WTC11 (cell line): ENCODE measurements around the gene KDM2B. TPM values are rescaled to one million over a fixed set of nuclear protein-coding genes. Genes with fewer than 3 reads are reported as not detected.

Source experiments
- ATAC-seq: fragments of 200-7000 bp; cut with Tn5 transposase; 2 replicates; pipeline ENCODE4 v1.10.0; 2021; ENCODE audit warnings: mild to moderate bottlenecking, moderate library complexity
- CTCF ChIA-PET: fragments of 300-600 bp; sonication (Branson Sonifier 250); formaldehyde crosslinking; loops from one replicate; lab custom pipeline; 2021; ENCODE audit warnings: antibody characterized with exemption; lab: Charles Lee
- POLR2A ChIA-PET: fragments of 350-600 bp; sonication (Branson Sonifier 250); formaldehyde crosslinking; loops from one replicate; lab custom pipeline; 2021; ENCODE audit warnings: antibody characterized with exemption; lab: Charles Lee
- DNase-seq: peaks from one replicate; pipeline ENCODE4 v3.0.0; 2021; ENCODE audit warnings: low spot score
- H3K27ac Mint-ChIP-seq: 2 replicates; pipeline ENCODE4 v1.8.0; 2021; ENCODE audit warnings: mixed read lengths
- H3K27me3 Mint-ChIP-seq: 2 replicates; pipeline ENCODE4 v1.8.0; 2021; ENCODE audit warnings: low read depth, mild to moderate bottlenecking, moderate library complexity, mixed read lengths
- H3K36me3 Mint-ChIP-seq: 2 replicates; pipeline ENCODE4 v1.8.0; 2021; ENCODE audit warnings: mixed read lengths
- H3K4me1 Mint-ChIP-seq: 2 replicates; pipeline ENCODE4 v1.8.0; 2022; ENCODE audit warnings: mixed read lengths
- H3K4me3 Mint-ChIP-seq: 2 replicates; pipeline ENCODE4 v1.8.0; 2021; ENCODE audit warnings: mild to moderate bottlenecking, moderate library complexity, mixed read lengths
- H3K9me3 Mint-ChIP-seq: 2 replicates; pipeline ENCODE4 v1.8.0; 2021; ENCODE audit warnings: mixed read lengths
- ATF3 ChIP-seq: sonication (generic); formaldehyde crosslinking; conservative IDR thresholded peaks from 2 replicates; pipeline ENCODE4 v1.8.1; 2022; ENCODE audit warnings: mild to moderate bottlenecking, missing genetic modification reagents
- CBFB ChIP-seq: sonication (generic); formaldehyde crosslinking; IDR thresholded peaks from 2 replicates; pipeline ENCODE4 v1.8.1; 2022; ENCODE audit warnings: mild to moderate bottlenecking, low read depth, missing genetic modification reagents
- FOXK1 ChIP-seq: sonication (generic); formaldehyde crosslinking; IDR thresholded peaks from 2 replicates; pipeline ENCODE4 v1.8.0; 2022; ENCODE audit warnings: mild to moderate bottlenecking, moderate library complexity, missing genetic modification reagents
- HMGA2 ChIP-seq: fragments of 250-450 bp; sonication (Bioruptor Pico); IDR thresholded peaks from 2 replicates; pipeline ENCODE4 v1.4.0; 2021; ENCODE audit warnings: mild to moderate bottlenecking, moderate library complexity
- SMAD3 ChIP-seq: sonication (generic); formaldehyde crosslinking; IDR thresholded peaks from 2 replicates; pipeline ENCODE4 v1.8.0; 2022; ENCODE audit warnings: missing genetic modification reagents, mild to moderate bottlenecking, borderline replicate concordance
- SOX15 ChIP-seq: fragments of 250-450 bp; sonication (Bioruptor Pico); IDR thresholded peaks from 2 replicates; pipeline ENCODE4 v1.9.0; 2021; ENCODE audit warnings: mild to moderate bottlenecking
- STAT6 ChIP-seq: sonication (generic); formaldehyde crosslinking; conservative IDR thresholded peaks from 2 replicates; pipeline ENCODE4 v1.8.1; 2023; ENCODE audit warnings: mild to moderate bottlenecking, low read depth, missing genetic modification reagents, moderate library complexity
- USF1 ChIP-seq: sonication (generic); formaldehyde crosslinking; IDR thresholded peaks from 2 replicates; pipeline ENCODE4 v1.8.0; 2022; ENCODE audit warnings: mild to moderate bottlenecking, missing genetic modification reagents
- ZNF232 ChIP-seq: sonication (generic); formaldehyde crosslinking; IDR thresholded peaks from 2 replicates; pipeline ENCODE4 v1.8.0; 2022; ENCODE audit warnings: mild to moderate bottlenecking, missing genetic modification reagents
- ZNF396 ChIP-seq: fragments of 250-450 bp; sonication (Bioruptor Pico); IDR thresholded peaks from 2 replicates; pipeline ENCODE4 v1.8.0; 2021; ENCODE audit warnings: mild to moderate bottlenecking, moderate library complexity, borderline replicate concordance
- total RNA-seq: library from RNA; stranded (reverse); gene quantifications from 3 replicates; pipeline ENCODE4 v1.2.3, GENCODE V29; 2021
- TF ChIP-seq, protein P1 (sequence below): sonication (generic); formaldehyde crosslinking; IDR thresholded peaks from 2 replicates; pipeline ENCODE4 v1.8.1; 2022; ENCODE audit warnings: low read depth, missing genetic modification reagents, borderline replicate concordance
- TF ChIP-seq, protein P2 (sequence below): fragments of 250-450 bp; sonication (Bioruptor Pico); IDR thresholded peaks from 2 replicates; pipeline ENCODE4 v2.1.2; 2022; ENCODE audit warnings: mild to moderate bottlenecking, moderate library complexity
- TF ChIP-seq, protein P3 (sequence below): sonication (generic); formaldehyde crosslinking; IDR thresholded peaks from 2 replicates; pipeline ENCODE4 v1.8.1; 2022; ENCODE audit warnings: low read depth, mild to moderate bottlenecking, moderate library complexity, missing genetic modification reagents, borderline replicate concordance
- TF ChIP-seq, protein P4 (sequence below): sonication (generic); formaldehyde crosslinking; IDR thresholded peaks from 2 replicates; pipeline ENCODE4 v1.8.1; 2022; ENCODE audit warnings: missing genetic modification reagents, borderline replicate concordance

Gene KDM2B
- total RNA-seq, 1 experiment from 2014 or later: 147 TPM

- peaks cover 10% of the 10 kb centered on the region for H3K9me3 Mint-ChIP-seq
- DNase-seq (no peak), ATAC-seq (no peak)
- POLR2A ChIA-PET: interaction anchor here (0.6 kb wide), 1 partner anchor 39 kb away, joined by 3 read pairs; no protein-coding TSS in a partner anchor
- H3K4me1 Mint-ChIP-seq: peaks cover 7% of the 10 kb centered on the region
- H3K27me3 Mint-ChIP-seq: no peaks in the 10 kb centered on the region; the same call in 1 of the 2 replicates
- TF ChIP-seq SOX15: no peak
- TF ChIP-seq, protein P1, sequence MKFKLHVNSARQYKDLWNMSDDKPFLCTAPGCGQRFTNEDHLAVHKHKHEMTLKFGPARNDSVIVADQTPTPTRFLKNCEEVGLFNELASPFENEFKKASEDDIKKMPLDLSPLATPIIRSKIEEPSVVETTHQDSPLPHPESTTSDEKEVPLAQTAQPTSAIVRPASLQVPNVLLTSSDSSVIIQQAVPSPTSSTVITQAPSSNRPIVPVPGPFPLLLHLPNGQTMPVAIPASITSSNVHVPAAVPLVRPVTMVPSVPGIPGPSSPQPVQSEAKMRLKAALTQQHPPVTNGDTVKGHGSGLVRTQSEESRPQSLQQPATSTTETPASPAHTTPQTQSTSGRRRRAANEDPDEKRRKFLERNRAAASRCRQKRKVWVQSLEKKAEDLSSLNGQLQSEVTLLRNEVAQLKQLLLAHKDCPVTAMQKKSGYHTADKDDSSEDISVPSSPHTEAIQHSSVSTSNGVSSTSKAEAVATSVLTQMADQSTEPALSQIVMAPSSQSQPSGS (CRISPR knock-in tag): no peak
- TF ChIP-seq, protein P2, sequence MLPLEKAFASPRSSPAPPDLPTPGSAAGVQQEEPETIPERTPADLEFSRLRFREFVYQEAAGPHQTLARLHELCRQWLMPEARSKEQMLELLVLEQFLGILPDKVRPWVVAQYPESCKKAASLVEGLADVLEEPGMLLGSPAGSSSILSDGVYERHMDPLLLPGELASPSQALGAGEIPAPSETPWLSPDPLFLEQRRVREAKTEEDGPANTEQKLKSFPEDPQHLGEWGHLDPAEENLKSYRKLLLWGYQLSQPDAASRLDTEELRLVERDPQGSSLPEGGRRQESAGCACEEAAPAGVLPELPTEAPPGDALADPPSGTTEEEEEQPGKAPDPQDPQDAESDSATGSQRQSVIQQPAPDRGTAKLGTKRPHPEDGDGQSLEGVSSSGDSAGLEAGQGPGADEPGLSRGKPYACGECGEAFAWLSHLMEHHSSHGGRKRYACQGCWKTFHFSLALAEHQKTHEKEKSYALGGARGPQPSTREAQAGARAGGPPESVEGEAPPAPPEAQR (CRISPR knock-in tag): no peak
- H3K27ac Mint-ChIP-seq: no peak overlapping the region
- CTCF ChIA-PET: interaction anchor here (1.1 to 5.3 kb wide), 6 partner anchors 15 to 238 kb away, joined by 3 to 71 read pairs (median 4); partner anchors contain the start of gene RNF34
- H3K4me3 Mint-ChIP-seq: no peak overlapping the region
- H3K36me3 Mint-ChIP-seq: peaks cover 65% of the 10 kb centered on the region
Measured at GRCh38 chr12:121440768-121441167, 140.1 kb downstream of the KDM2B start.

GRCh38 chr12:121439715-121440114, 141.1 kb downstream of the KDM2B start:
- ATAC-seq (no peak), DNase-seq (no peak)
- ChIA-PET CTCF (no interaction called here), POLR2A (no interaction called here)
- peaks cover 70% of the 10 kb centered on the region for H3K36me3 Mint-ChIP-seq
- no peak overlapping the region for H3K4me3 Mint-ChIP-seq
- no peak overlapping the region for H3K27ac Mint-ChIP-seq
- peaks cover 7% of the 10 kb centered on the region for H3K4me1 Mint-ChIP-seq
- TF ChIP-seq, protein P3, sequence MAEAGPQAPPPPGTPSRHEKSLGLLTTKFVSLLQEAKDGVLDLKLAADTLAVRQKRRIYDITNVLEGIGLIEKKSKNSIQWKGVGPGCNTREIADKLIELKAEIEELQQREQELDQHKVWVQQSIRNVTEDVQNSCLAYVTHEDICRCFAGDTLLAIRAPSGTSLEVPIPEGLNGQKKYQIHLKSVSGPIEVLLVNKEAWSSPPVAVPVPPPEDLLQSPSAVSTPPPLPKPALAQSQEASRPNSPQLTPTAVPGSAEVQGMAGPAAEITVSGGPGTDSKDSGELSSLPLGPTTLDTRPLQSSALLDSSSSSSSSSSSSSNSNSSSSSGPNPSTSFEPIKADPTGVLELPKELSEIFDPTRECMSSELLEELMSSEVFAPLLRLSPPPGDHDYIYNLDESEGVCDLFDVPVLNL (CRISPR knock-in tag): no peak
- no peak for TF ChIP-seq ZNF396 (CRISPR knock-in tag)
- no peak for TF ChIP-seq ATF3 (CRISPR knock-in tag)
- no peak for TF ChIP-seq STAT6 (CRISPR knock-in tag)
- no peak for TF ChIP-seq HMGA2 (CRISPR knock-in tag)
- TF ChIP-seq ZNF232 (CRISPR knock-in tag): no peak
- TF ChIP-seq SMAD3 (CRISPR knock-in tag): no peak
- TF ChIP-seq CBFB (CRISPR knock-in tag): no peak
- TF ChIP-seq USF1 (CRISPR knock-in tag): no peak
- TF ChIP-seq FOXK1 (CRISPR knock-in tag): no peak
- TF ChIP-seq, protein P4, sequence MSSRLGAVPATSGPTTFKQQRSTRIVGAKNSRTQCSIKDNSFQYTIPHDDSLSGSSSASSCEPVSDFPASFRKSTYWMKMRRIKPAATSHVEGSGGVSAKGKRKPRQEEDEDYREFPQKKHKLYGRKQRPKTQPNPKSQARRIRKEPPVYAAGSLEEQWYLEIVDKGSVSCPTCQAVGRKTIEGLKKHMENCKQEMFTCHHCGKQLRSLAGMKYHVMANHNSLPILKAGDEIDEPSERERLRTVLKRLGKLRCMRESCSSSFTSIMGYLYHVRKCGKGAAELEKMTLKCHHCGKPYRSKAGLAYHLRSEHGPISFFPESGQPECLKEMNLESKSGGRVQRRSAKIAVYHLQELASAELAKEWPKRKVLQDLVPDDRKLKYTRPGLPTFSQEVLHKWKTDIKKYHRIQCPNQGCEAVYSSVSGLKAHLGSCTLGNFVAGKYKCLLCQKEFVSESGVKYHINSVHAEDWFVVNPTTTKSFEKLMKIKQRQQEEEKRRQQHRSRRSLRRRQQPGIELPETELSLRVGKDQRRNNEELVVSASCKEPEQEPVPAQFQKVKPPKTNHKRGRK (CRISPR knock-in tag): no peak
- H3K9me3 Mint-ChIP-seq: peaks cover 10% of the 10 kb centered on the region
- H3K27me3 Mint-ChIP-seq: no peaks in the 10 kb centered on the region; the same call in 1 of the 2 replicates
